Panc1 (cell line): ENCODE measurements around the gene GBP1. TPM values are rescaled to one million over a fixed set of nuclear protein-coding genes. Genes with fewer than 3 reads are reported as not detected.

Experiments
- ATAC-seq: fragments of 200-7000 bp; cut with Tn5 transposase; 2 replicates; pipeline ENCODE4 v1.9.1; 2020; ENCODE audit warnings: mild to moderate bottlenecking, moderate library complexity
- BruUV-seq: library from RNA; stranded (reverse); fragments of 400-500 nt; replicated peaks from 2 replicates; lab custom pipeline; 2021; lab: Mats Ljungman, UMichigan
- CTCF ChIA-PET: fragments of 300-600 bp; sonication (Branson Sonifier 250); formaldehyde crosslinking; loops from one replicate; lab custom pipeline; 2022; ENCODE audit warnings: antibody characterized with exemption; lab: Charles Lee
- POLR2A ChIA-PET: fragments of 300-600 bp; sonication (Branson Sonifier 250); formaldehyde crosslinking; loops from one replicate; lab custom pipeline; 2022; ENCODE audit warnings: antibody characterized with exemption; lab: Charles Lee
- DNase-seq: peaks from one replicate; pipeline ENCODE4 v3.0.0-alpha.2; 2010; ENCODE audit warnings: low read depth, low spot score
- H3K27ac ChIP-seq: 2 replicates; pipeline ENCODE4 v1.5.1; 2011; ENCODE audit warnings: mild to moderate bottlenecking, low read length, inconsistent platforms
- H3K27me3 ChIP-seq: fragments of 200-500 bp; sonication (Bioruptor generic); 2 replicates; pipeline ENCODE4 v1.6.0; 2014; ENCODE audit warnings: low read length, inconsistent platforms; ENCODE audit not compliant: control insufficient read depth, insufficient read depth
- H3K36me3 ChIP-seq: fragments of 200-500 bp; sonication (Bioruptor generic); 2 replicates; pipeline ENCODE4 v1.5.1; 2014; ENCODE audit warnings: inconsistent platforms, mild to moderate bottlenecking, low read length, moderate library complexity; ENCODE audit not compliant: control insufficient read depth, insufficient read depth
- H3K4me1 ChIP-seq: 2 replicates; pipeline ENCODE4 v1.5.1; 2011; ENCODE audit warnings: inconsistent platforms, mild to moderate bottlenecking, low read length, moderate library complexity; ENCODE audit not compliant: control insufficient read depth, insufficient read depth
- H3K4me3 ChIP-seq, 2 experiments: 2 replicates each; pipeline ENCODE4 v1.5.1; 2011 to 2012; ENCODE audit warnings: low read depth in 2 of 2, low read length in 2 of 2, mild to moderate bottlenecking in 2 of 2, inconsistent platforms in 1 of 2, moderate library complexity in 1 of 2
- H3K9me3 ChIP-seq: fragments of 200-500 bp; sonication (Bioruptor generic); 2 replicates; pipeline ENCODE4 v1.5.1; 2014; ENCODE audit warnings: low read depth, mild to moderate bottlenecking, inconsistent platforms, low read length, moderate library complexity; ENCODE audit not compliant: control insufficient read depth, insufficient read depth
- POLR2AphosphoS5 ChIP-seq: IDR thresholded peaks from 2 replicates; pipeline ENCODE4 v1.6.1; 2012; ENCODE audit warnings: mild to moderate bottlenecking, low read depth, low read length, moderate library complexity
- SIN3A ChIP-seq: IDR thresholded peaks from 2 replicates; pipeline ENCODE4 v1.6.1; 2012; ENCODE audit warnings: low read depth, mild to moderate bottlenecking, low read length, moderate library complexity, borderline replicate concordance; ENCODE audit not compliant: insufficient read depth
- TCF7L2 ChIP-seq: IDR thresholded peaks from 2 replicates; pipeline ENCODE4 v1.6.1; 2011; ENCODE audit warnings: mild to moderate bottlenecking, low read depth, low read length, inconsistent platforms
- in situ Hi-C: cut with HindIII; loops from 2 replicates; pipeline ENCODE4 v1.10.0; 2016; ENCODE audit warnings: low sequenced_read_pairs, low pct_unique_long_range_greater_than_20kb
- intact Hi-C: fragments of 100-400 bp; cut with micrococcal nuclease; formaldehyde crosslinking; loops from one replicate; pipeline ENCODE4 v1.10.0; 2022; ENCODE audit not compliant: unreplicated experiment
- total RNA-seq: library from RNA; stranded (reverse); gene quantifications from one replicate; pipeline ENCODE4 v1.2.1, GENCODE V29; 2021; ENCODE audit not compliant: unreplicated experiment
- TF ChIP-seq, protein P1 (sequence below): fragments of 450-650 bp; IDR thresholded peaks from 2 replicates; pipeline ENCODE4 v1.5.1; 2017; ENCODE audit warnings: mild to moderate bottlenecking
- TF ChIP-seq, protein P2 (sequence below), 2 experiments: IDR thresholded peaks; 2 replicates each; pipeline ENCODE4 v1.6.1; 2011 to 2012; ENCODE audit warnings: low read depth in 2 of 2, control low read depth in 1 of 2, low read length in 1 of 2, mild to moderate bottlenecking in 1 of 2, moderate library complexity in 1 of 2; ENCODE audit not compliant: insufficient read depth in 1 of 2

The GBP1 gene
- total RNA-seq, 1 experiment from 2014 or later = 0.80 TPM

DNA sequence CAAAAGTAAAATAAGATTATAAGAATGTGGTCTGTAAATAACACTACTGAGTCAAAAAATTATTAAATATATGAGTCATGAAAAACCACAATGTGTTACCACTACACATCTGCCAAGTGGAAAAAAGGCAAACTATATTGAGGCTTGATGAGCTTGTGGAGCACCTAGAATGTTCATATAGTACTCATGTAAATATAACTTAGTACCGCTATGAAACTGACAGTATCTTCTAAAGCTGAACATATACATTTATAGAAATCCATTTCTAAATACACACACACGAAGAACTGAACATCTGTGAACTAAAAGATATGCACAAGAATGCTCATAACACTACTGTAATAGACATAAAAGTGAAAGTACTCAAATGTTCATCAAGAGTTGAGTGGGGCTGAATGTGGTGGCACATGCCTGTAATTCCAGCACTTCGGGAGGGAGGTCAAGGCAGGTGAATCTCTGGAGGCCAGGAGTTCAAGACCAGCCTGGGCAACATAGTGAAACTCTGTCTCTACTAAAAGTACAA lies 23.8 kb downstream of the GBP1 start:
- Histone ChIP-seq H3K36me3 (no peaks in the 10 kb centered on the region), H3K4me3 (no peak overlapping the region), H3K4me1 (no peaks in the 10 kb centered on the region), H3K27me3 (peaks cover 4% of the 10 kb centered on the region; the same call in 1 of the 2 replicates), H3K9me3 (no peaks in the 10 kb centered on the region), H3K27ac (no peak overlapping the region)
- DNase-seq (no peak), ATAC-seq (no peak)
- TF ChIP-seq, protein P1, sequence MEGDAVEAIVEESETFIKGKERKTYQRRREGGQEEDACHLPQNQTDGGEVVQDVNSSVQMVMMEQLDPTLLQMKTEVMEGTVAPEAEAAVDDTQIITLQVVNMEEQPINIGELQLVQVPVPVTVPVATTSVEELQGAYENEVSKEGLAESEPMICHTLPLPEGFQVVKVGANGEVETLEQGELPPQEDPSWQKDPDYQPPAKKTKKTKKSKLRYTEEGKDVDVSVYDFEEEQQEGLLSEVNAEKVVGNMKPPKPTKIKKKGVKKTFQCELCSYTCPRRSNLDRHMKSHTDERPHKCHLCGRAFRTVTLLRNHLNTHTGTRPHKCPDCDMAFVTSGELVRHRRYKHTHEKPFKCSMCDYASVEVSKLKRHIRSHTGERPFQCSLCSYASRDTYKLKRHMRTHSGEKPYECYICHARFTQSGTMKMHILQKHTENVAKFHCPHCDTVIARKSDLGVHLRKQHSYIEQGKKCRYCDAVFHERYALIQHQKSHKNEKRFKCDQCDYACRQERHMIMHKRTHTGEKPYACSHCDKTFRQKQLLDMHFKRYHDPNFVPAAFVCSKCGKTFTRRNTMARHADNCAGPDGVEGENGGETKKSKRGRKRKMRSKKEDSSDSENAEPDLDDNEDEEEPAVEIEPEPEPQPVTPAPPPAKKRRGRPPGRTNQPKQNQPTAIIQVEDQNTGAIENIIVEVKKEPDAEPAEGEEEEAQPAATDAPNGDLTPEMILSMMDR = no peak
- TF ChIP-seq SIN3A (no peak), POLR2AphosphoS5 (no peak), TCF7L2 (no peak)
- TF ChIP-seq, protein P2, sequence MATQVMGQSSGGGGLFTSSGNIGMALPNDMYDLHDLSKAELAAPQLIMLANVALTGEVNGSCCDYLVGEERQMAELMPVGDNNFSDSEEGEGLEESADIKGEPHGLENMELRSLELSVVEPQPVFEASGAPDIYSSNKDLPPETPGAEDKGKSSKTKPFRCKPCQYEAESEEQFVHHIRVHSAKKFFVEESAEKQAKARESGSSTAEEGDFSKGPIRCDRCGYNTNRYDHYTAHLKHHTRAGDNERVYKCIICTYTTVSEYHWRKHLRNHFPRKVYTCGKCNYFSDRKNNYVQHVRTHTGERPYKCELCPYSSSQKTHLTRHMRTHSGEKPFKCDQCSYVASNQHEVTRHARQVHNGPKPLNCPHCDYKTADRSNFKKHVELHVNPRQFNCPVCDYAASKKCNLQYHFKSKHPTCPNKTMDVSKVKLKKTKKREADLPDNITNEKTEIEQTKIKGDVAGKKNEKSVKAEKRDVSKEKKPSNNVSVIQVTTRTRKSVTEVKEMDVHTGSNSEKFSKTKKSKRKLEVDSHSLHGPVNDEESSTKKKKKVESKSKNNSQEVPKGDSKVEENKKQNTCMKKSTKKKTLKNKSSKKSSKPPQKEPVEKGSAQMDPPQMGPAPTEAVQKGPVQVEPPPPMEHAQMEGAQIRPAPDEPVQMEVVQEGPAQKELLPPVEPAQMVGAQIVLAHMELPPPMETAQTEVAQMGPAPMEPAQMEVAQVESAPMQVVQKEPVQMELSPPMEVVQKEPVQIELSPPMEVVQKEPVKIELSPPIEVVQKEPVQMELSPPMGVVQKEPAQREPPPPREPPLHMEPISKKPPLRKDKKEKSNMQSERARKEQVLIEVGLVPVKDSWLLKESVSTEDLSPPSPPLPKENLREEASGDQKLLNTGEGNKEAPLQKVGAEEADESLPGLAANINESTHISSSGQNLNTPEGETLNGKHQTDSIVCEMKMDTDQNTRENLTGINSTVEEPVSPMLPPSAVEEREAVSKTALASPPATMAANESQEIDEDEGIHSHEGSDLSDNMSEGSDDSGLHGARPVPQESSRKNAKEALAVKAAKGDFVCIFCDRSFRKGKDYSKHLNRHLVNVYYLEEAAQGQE (IDR thresholded peaks at IDR 0.05; ENCODE audit: insufficient read depth in 1 of 2, low read depth in 2 of 2, low read length in 1 of 2) = no peak
- POLR2A ChIA-PET = no interaction called here
- CTCF ChIA-PET = no interaction called here
- in situ Hi-C loops = no loop called here
- intact Hi-C loops = no loop called here
- BruUV-seq = no TSS peak

DNA sequence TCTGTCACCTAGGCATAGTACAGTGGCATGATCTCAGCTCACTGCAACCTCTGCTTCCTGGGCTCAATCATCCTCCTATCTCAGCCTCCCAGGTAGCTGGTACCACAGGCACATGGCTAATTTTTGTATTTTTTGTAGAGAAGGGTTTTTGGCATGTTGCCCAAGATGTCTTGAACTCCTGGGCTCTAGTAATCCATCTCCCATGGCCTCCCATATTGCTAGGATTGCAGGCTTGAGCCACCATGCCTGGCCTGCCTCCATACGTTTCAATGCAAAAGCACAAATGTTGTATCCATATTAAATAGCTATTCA lies 24.7 kb downstream of the GBP1 start:
- no peaks in the 10 kb centered on the region for H3K4me1 ChIP-seq
- BruUV-seq = no TSS peak
- in situ Hi-C loops = no loop called here
- intact Hi-C loops = no loop called here
- ATAC-seq (no peak), DNase-seq (no peak)
- no peak for TF ChIP-seq SIN3A
- no peak for TF ChIP-seq TCF7L2
- TF ChIP-seq POLR2AphosphoS5 = no peak
- TF ChIP-seq, protein P1 = no peak
- TF ChIP-seq, protein P2 (IDR thresholded peaks at IDR 0.05; ENCODE audit: insufficient read depth in 1 of 2, low read depth in 2 of 2, low read length in 1 of 2) = no peak
- H3K4me3 ChIP-seq = no peak overlapping the region
- ChIA-PET POLR2A (no interaction called here), CTCF (no interaction called here)
- H3K36me3 ChIP-seq = no peaks in the 10 kb centered on the region
- no peak overlapping the region for H3K27ac ChIP-seq
- H3K9me3 ChIP-seq = no peaks in the 10 kb centered on the region
- no peaks in the 10 kb centered on the region for H3K27me3 ChIP-seq
